ENCODE measurements around the gene LAMA3.

The LAMA3 gene

DNA sequence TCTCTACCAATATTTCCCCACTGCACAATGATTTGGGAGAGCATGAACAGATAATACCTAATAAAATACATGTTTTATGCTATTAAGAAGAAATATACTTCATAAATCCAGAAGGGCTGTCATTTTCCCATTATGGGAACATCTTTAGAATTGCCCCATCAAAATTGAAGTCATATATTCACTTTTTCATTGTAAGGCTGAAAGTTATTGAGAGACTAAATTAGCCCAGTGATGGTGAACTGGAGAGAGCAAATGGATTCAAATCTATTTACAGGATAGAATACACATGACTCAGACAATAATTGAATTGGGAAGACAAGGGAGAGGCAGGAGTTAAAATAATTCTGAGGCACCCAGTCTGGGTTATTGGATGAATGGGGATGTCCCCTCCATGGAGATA is 245.6 kb downstream of the LAMA3 start:
- TF ChIP-seq, protein P1, sequence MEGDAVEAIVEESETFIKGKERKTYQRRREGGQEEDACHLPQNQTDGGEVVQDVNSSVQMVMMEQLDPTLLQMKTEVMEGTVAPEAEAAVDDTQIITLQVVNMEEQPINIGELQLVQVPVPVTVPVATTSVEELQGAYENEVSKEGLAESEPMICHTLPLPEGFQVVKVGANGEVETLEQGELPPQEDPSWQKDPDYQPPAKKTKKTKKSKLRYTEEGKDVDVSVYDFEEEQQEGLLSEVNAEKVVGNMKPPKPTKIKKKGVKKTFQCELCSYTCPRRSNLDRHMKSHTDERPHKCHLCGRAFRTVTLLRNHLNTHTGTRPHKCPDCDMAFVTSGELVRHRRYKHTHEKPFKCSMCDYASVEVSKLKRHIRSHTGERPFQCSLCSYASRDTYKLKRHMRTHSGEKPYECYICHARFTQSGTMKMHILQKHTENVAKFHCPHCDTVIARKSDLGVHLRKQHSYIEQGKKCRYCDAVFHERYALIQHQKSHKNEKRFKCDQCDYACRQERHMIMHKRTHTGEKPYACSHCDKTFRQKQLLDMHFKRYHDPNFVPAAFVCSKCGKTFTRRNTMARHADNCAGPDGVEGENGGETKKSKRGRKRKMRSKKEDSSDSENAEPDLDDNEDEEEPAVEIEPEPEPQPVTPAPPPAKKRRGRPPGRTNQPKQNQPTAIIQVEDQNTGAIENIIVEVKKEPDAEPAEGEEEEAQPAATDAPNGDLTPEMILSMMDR (IDR thresholded peaks at IDR 0.05; ENCODE audit: control insufficient read depth, insufficient read depth, low read depth, low read length, missing control alignments): no peak
- H3K4me3 ChIP-seq (ENCODE audit: control insufficient read depth, low read depth, low read length): no peak overlapping the region
- no peak for DNase-seq (ENCODE audit: low read depth)

GRCh38 chr18:23935804-23936203 is 246.6 kb downstream of the LAMA3 start:
- DNase-seq (ENCODE audit: low read depth): no peak
- no peak overlapping the region for H3K4me3 ChIP-seq (ENCODE audit: control insufficient read depth, low read depth, low read length)
- TF ChIP-seq, protein P1 (IDR thresholded peaks at IDR 0.05; ENCODE audit: control insufficient read depth, insufficient read depth, low read depth, low read length, missing control alignments): no peak

DNA sequence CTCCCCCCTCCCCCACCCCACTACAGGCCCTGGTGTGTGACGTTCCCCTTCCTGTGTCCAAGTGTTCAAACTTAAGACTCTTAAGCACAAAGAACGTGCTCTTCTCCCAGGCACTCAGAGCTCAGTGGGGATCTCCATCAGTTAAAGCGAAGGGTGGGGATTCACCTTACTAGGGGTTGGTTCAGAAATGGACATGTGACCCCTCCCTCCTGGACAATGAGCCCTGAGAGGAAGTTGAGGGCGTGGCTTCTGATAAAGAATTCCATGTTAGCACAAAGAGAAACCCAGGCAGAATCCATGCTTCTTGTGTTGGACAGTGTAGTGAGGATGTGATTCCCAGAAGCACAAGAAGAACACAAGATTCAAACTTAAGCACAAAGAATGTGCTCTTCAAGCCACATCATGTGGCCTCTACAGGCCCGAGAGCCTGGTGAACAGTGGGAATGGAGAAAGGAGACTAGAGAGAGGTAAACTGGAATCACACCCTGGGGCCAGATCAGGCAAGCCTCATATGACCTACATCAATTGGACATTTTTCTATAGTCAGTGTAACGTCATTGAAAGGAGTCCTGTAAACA is 247.2 kb downstream of the LAMA3 start:
- TF ChIP-seq, protein P1 (IDR thresholded peaks at IDR 0.05; ENCODE audit: control insufficient read depth, insufficient read depth, low read depth, low read length, missing control alignments): no peak
- no peak for DNase-seq (ENCODE audit: low read depth)
- H3K4me3 ChIP-seq (ENCODE audit: control insufficient read depth, low read depth, low read length): no peak overlapping the region

GRCh38 chr18:23938043-23938756 is 248.9 kb downstream of the LAMA3 start:
- no peak overlapping the region for H3K4me3 ChIP-seq (ENCODE audit: control insufficient read depth, low read depth, low read length)
- DNase-seq (ENCODE audit: low read depth): no peak
- TF ChIP-seq, protein P1 (IDR thresholded peaks at IDR 0.05; ENCODE audit: control insufficient read depth, insufficient read depth, low read depth, low read length, missing control alignments): no peak

DNA sequence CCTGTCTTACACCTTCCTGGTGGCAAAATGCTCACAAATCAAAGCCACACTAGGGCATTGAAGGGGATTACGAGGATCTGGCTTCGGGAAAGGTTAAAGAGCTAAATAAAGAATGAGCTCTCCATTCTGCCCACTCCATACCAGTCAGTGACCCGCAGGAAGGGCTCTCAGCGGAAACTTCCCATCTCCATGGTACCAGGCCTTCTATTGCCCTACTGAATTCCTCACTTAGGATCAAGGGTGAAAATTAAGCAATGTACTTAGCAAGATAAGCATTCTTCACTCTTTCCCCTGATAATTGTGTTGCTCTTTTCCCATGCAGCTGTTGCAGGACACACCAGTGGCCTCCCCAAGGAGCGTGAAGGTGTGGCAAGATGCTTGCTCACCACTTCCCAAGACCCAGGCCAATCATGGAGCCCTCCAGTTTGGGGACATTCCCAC is 249.7 kb downstream of the LAMA3 start:
- no peak for DNase-seq (ENCODE audit: low read depth)
- TF ChIP-seq, protein P1 (IDR thresholded peaks at IDR 0.05; ENCODE audit: control insufficient read depth, insufficient read depth, low read depth, low read length, missing control alignments): no peak
- H3K4me3 ChIP-seq (ENCODE audit: control insufficient read depth, low read depth, low read length): no peak overlapping the region

GRCh38 chr18:23939366-23939765 is 250.1 kb downstream of the LAMA3 start:
- DNase-seq (ENCODE audit: low read depth): no peak
- TF ChIP-seq, protein P1 (IDR thresholded peaks at IDR 0.05; ENCODE audit: control insufficient read depth, insufficient read depth, low read depth, low read length, missing control alignments): no peak

More at GRCh38 chr18:23939366-23939765, 250.1 kb downstream of the LAMA3 start:
- H3K4me3 ChIP-seq (ENCODE audit: control insufficient read depth, low read depth, low read length): no peak overlapping the region

Data from AG09309 (cell line).